BLaER1 treated with 17β-estradiol and CSF1 and Interleukin-3, amounts not matched to agents 10 nM and 100 nM (cell line): ENCODE measurements around the gene CDKAL1.
"Not testable (repeated sequence)": the region's sequence is repeated elsewhere in the genome, so short reads cannot be mapped to it uniquely, and the experiment has no call there.

Experiments used
- H3K27ac ChIP-seq, 11 experiments: shearing (Covaris generic); formaldehyde crosslinking; 2 replicates each; pipeline ENCODE4 v1.8.1; 2022
- H3K27me3 ChIP-seq, 11 experiments: shearing (Covaris generic); formaldehyde crosslinking; 2 replicates each; pipeline ENCODE4 v1.8.1; 2022
- H3K36me3 ChIP-seq, 11 experiments: shearing (Covaris generic); formaldehyde crosslinking; 2 replicates each; pipeline ENCODE4 v1.8.1; 2022
- H3K4me1 ChIP-seq, 10 experiments: shearing (Covaris generic); formaldehyde crosslinking; 2 replicates each; pipeline ENCODE4 v1.8.1; 2022
- H3K4me2 ChIP-seq, 11 experiments: shearing (Covaris generic); formaldehyde crosslinking; 2 replicates each; pipeline ENCODE4 v1.8.1; 2022
- H3K4me3 ChIP-seq, 10 experiments: shearing (Covaris generic); formaldehyde crosslinking; 2 replicates each; pipeline ENCODE4 v1.8.1; 2022
- H3K9ac ChIP-seq, 11 experiments: shearing (Covaris generic); formaldehyde crosslinking; 2 replicates each; pipeline ENCODE4 v1.8.1; 2022
- H3K9me3 ChIP-seq, 11 experiments: shearing (Covaris generic); formaldehyde crosslinking; replicated peaks in 1 of 11; 2 replicates each; pipeline ENCODE4 v1.8.1; 2022
- H4K20me1 ChIP-seq, 11 experiments: shearing (Covaris generic); formaldehyde crosslinking; 2 replicates each; pipeline ENCODE4 v1.8.1; 2022
- Cebpa-rat ChIP-seq, 11 experiments: shearing (Covaris generic); IDR thresholded peaks; 2 replicates each; pipeline ENCODE4 v1.8.1; 2022

Gene CDKAL1

DNA sequence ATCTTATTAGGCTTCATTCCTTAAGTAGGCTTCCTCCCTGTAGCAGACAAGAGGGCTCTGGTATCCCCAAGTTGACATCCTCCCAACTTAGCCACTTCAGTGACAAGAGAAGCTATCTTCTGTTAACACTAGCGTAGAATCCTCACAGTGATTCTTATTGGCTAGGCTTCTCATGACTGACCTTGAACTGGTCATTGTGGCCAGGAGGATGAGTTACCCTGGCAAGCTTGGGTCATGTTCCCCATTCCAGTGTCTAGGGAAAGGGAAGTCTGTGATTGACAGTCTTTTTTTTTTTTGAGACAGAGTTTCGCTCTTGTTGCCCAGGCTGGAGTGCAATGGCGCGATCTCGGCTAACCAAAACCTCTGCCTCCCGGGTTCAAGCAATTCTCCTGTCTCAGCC, 7.1 kb downstream of the CDKAL1 start:
- no peak overlapping the region for H3K4me2 ChIP-seq
- H3K9me3 ChIP-seq = peaks cover 0 to 18% (median 4%) of the 10 kb centered on the region in 11 experiments; a peak in 12 of 22 replicates
- H3K27me3 ChIP-seq = no peaks in the 10 kb centered on the region
- TF ChIP-seq Cebpa-rat (IDR thresholded peaks at IDR 0.05) = no peak
- peaks cover 49 to 100% (median 76%) of the 10 kb centered on the region in 11 experiments for H3K36me3 ChIP-seq
- peaks cover 0 to 10% (median 0%) of the 10 kb centered on the region in 10 experiments; a peak in 4 of 20 replicates for H3K4me1 ChIP-seq
- H3K27ac ChIP-seq = no peak overlapping the region
- peaks cover 0 to 46% (median 5%) of the 10 kb centered on the region in 11 experiments; a peak in 9 of 22 replicates for H4K20me1 ChIP-seq
- no peak overlapping the region for H3K9ac ChIP-seq
- no peak overlapping the region for H3K4me3 ChIP-seq

DNA sequence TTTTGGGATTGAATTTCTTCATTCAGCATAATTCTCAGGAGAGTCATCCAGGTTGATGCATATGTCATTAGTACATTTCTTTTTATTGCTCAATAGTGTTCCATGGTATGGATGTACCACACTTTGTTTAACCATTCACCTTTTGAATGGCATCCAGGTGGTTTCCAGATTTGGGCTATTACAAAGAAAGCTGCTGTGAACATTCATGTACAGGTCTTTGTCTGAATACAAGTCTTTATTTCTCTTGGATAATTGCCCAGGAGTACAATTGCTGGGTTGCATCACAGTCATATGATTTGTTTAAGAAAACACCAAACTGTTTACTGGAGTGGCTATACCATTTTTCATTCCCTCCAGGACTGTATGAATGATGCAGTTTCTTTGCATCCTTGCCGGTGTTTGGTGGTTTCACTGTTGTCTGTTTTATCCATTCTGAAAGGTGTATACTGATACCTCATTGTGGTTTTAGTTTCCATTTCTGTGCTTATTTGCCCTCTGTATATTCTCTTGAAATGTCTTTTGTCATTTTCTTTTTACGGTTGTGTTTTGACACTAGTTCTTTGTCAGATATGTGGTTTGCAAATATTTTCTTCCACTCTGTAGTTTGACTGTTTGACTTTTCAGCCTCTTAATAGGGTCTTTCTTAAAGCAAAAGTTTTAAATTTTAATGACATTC, 8.8 kb downstream of the CDKAL1 start:
- no peak overlapping the region for H3K27ac ChIP-seq
- no peak overlapping the region for H3K9ac ChIP-seq
- peaks cover 0 to 22% (median 6%) of the 10 kb centered on the region in 11 experiments; a peak in 12 of 22 replicates for H3K9me3 ChIP-seq
- no peak for TF ChIP-seq Cebpa-rat (IDR thresholded peaks at IDR 0.05)
- H4K20me1 ChIP-seq = peaks cover 0 to 44% (median 5%) of the 10 kb centered on the region in 11 experiments; a peak in 9 of 22 replicates
- no peaks in the 10 kb centered on the region for H3K27me3 ChIP-seq
- H3K36me3 ChIP-seq = peaks cover 55 to 100% (median 86%) of the 10 kb centered on the region in 11 experiments
- no peak overlapping the region for H3K4me3 ChIP-seq
- H3K4me2 ChIP-seq = no peak overlapping the region
- H3K4me1 ChIP-seq = peaks cover 0 to 10% (median 0%) of the 10 kb centered on the region in 10 experiments; a peak in 3 of 20 replicates

DNA sequence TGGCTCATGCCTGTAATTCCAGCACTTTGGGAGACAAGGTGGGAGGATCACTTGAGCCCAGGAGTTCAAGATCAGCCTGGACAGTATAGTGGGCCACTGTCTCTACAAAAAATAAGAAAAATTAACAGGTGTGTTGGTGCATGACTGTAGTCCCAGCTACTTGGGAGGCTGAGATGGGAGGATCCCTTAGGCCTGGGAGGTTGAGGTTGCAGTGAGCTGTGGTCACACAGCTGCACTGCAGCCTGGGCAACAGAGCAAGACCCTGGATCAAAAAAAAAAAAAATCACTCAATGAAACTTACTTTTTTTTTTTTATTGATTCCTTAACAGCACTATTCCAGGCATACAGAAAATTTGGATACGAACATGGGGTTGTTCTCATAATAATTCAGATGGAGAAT, 14.0 kb downstream of the CDKAL1 start:
- H4K20me1 ChIP-seq = no peaks in the 10 kb centered on the region; a peak in 1 of 22 replicates

DNA sequence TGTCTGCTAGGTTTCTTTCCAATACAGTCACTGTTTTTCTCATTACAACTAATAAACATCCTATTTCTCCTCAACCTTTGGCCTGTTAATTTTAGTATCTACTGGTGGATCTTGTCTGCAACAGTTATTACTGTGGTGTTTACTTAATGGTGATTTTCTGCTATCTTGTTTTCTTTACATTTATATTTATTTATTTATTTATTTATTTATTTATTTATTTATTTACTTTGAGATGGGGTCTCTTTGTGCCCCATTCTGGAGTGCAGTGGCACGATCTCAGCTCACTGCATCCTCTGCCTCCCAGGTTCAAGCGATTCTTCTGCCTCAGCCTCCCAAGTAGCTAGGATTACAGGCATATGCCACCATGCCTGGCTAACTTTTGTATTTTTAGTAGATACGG, 15.1 kb downstream of the CDKAL1 start:
- H3K27me3 ChIP-seq, H3K4me1 ChIP-seq, H3K4me2 ChIP-seq, H3K27ac ChIP-seq, H3K9ac ChIP-seq, H3K4me3 ChIP-seq, H4K20me1 ChIP-seq: not testable (repeated sequence)
- Histone ChIP-seq H3K9me3 (peaks cover 0 to 22% (median 6%) of the 10 kb centered on the region in 11 experiments; a peak in 9 of 22 replicates), H3K36me3 (peaks cover 75 to 100% (median 90%) of the 10 kb centered on the region in 11 experiments)

More for the DNA sequence above, 14.0 kb downstream of the CDKAL1 start:
- Histone ChIP-seq H3K4me2 (no peak overlapping the region), H3K9ac (no peak overlapping the region), H3K4me3 (no peak overlapping the region), H3K27me3 (no peaks in the 10 kb centered on the region), H3K4me1 (peaks cover 0 to 5% (median 0%) of the 10 kb centered on the region in 10 experiments; a peak in 1 of 20 replicates), H3K36me3 (peaks cover 70 to 100% (median 88%) of the 10 kb centered on the region in 11 experiments), H3K27ac (no peak overlapping the region), H3K9me3 (peaks cover 0 to 22% (median 6%) of the 10 kb centered on the region in 11 experiments; a peak in 12 of 22 replicates)
- no peak for TF ChIP-seq Cebpa-rat (IDR thresholded peaks at IDR 0.05)

DNA sequence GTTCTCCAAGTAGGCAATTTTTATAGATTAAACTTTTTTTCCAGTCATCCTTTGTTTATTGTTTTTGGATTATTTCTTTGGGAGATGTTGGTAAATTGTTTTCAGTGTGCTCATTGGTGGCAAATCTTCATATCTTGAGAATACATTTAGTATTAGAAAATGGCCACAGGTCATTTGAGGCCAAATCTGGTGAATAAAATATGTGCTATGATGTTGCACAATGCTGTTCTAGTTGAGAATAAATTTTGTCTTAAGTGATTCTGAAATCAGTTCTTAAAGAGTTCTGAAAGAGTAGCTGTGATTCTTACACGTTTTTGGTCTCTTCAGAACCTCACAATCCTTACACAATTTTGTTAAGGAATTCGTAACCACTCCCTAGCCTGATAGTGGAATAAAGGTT, 20.1 kb downstream of the CDKAL1 start:
- H3K9me3 ChIP-seq = peaks cover 0 to 6% (median 0%) of the 10 kb centered on the region in 11 experiments; a peak in 3 of 22 replicates
- H4K20me1 ChIP-seq = no peaks in the 10 kb centered on the region
- H3K9ac ChIP-seq = no peak overlapping the region
- H3K4me1 ChIP-seq = no peaks in the 10 kb centered on the region
- H3K4me2 ChIP-seq = no peak overlapping the region
- H3K36me3 ChIP-seq = peaks cover 48 to 86% (median 62%) of the 10 kb centered on the region in 11 experiments
- no peaks in the 10 kb centered on the region for H3K27me3 ChIP-seq
- H3K27ac ChIP-seq = no peak overlapping the region
- TF ChIP-seq Cebpa-rat (IDR thresholded peaks at IDR 0.05) = no peak
- no peak overlapping the region for H3K4me3 ChIP-seq

DNA sequence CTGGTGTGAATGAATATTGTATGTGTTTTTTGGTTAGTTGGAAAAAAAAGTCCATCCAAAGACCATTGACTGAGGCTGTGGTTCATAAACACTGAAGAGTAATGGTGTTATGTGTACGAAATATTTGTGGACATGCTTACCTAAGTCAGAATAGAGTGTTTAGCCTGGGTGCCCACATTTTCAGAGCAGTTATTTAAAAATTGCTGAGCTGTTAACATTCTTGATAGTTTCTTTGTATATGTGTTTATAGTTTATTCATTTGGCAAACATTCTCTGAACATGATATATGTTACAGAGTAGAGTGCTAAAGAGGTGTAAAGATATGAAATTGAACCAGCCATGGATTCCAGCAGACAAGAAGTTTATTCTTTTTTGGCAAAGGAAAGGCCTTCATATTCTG, 20.6 kb downstream of the CDKAL1 start:
- no peak overlapping the region for H3K27ac ChIP-seq

DNA sequence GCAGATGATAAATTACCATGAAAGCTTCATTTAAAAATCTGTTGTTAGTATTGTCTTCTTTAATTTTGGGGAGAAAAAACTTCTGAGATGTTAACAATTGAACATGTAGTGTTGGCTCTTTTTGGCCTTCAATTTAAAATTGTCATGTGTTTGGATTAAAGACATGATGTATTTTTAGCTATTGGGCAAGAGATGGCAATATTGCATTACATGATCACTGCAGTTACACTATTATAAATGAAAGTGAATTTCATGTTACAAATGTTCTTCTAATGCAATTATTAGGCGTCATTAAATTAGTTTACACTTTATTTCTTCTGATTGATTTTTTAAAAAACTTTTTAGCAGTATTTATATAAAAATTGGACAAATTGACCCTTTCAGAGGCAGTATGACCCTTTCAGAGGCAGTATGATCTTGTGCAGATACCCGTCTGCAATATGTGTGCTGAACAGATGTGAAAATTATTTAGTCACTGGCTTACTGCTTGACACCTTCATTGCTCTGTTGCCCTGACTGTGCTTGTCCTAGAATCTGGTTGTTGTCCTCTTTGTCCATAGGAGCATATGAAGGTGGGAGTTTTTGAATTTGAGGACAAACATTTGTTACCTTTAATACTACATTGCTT, 25.8 kb downstream of the CDKAL1 start:
- no peak overlapping the region for H3K4me3 ChIP-seq
- peaks cover 4 to 38% (median 14%) of the 10 kb centered on the region in 11 experiments; a peak in 16 of 22 replicates for H3K36me3 ChIP-seq
- H3K9ac ChIP-seq = no peak overlapping the region
- TF ChIP-seq Cebpa-rat (IDR thresholded peaks at IDR 0.05) = no peak
- H3K27me3 ChIP-seq = no peaks in the 10 kb centered on the region
- H4K20me1 ChIP-seq = no peaks in the 10 kb centered on the region
- no peaks in the 10 kb centered on the region for H3K9me3 ChIP-seq
- H3K4me2 ChIP-seq = peak overlapping the region in 3 of 11 experiments; percentile 4 to 37 (median 24); a peak in 2 of 22 replicates
- H3K4me1 ChIP-seq = peaks cover 7 to 37% (median 22%) of the 10 kb centered on the region in 10 experiments; a peak in 19 of 20 replicates
- H3K27ac ChIP-seq = peak overlapping the region in 2 of 11 experiments; percentile 3 to 8; a peak in 1 of 22 replicates

More for the DNA sequence above, 20.6 kb downstream of the CDKAL1 start:
- Histone ChIP-seq H3K27me3 (no peaks in the 10 kb centered on the region), H3K4me2 (no peak overlapping the region), H3K4me3 (no peak overlapping the region), H4K20me1 (no peaks in the 10 kb centered on the region), H3K9me3 (peaks cover 0 to 6% (median 0%) of the 10 kb centered on the region in 11 experiments; a peak in 3 of 22 replicates), H3K9ac (no peak overlapping the region), H3K4me1 (peaks cover 0 to 3% (median under 1%) of the 10 kb centered on the region in 10 experiments; a peak in 6 of 20 replicates), H3K36me3 (peaks cover 43 to 81% (median 57%) of the 10 kb centered on the region in 11 experiments)
- TF ChIP-seq Cebpa-rat (IDR thresholded peaks at IDR 0.05) = no peak

DNA sequence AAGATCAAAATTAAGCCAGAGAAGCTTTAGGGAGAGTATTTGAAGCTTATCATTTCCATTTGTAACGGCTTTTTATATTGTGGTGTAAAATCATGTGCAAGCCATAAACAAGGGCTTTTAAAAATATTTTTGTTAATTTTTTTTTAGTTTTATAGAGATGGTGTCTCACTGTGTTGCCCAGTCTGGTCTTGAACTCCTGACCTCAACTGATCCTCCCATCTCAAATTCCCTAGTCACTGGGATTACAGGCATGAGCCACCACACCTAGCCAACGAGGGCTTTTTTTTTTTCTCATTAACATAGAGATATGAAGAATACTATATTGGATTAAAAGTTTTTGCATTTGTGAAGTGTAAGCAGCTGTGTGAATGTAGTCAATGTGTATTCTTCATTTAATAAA, 29.1 kb downstream of the CDKAL1 start:
- Histone ChIP-seq H3K27ac (no peak overlapping the region), H3K4me1 (peaks cover 19 to 55% (median 35%) of the 10 kb centered on the region in 10 experiments), H3K9ac (no peak overlapping the region), H4K20me1 (no peaks in the 10 kb centered on the region), H3K36me3 (peaks cover 4 to 23% (median 11%) of the 10 kb centered on the region in 11 experiments; a peak in 19 of 22 replicates), H3K4me3 (no peak overlapping the region), H3K9me3 (peaks cover 0 to 14% (median 10%) of the 10 kb centered on the region in 11 experiments; a peak in 19 of 22 replicates), H3K27me3 (no peaks in the 10 kb centered on the region), H3K4me2 (0 out of 22 replicates have a peak overlapping the region, but pooled peaks of 1 of the 11 experiments have one; percentile 51)
- no peak for TF ChIP-seq Cebpa-rat (IDR thresholded peaks at IDR 0.05)

DNA sequence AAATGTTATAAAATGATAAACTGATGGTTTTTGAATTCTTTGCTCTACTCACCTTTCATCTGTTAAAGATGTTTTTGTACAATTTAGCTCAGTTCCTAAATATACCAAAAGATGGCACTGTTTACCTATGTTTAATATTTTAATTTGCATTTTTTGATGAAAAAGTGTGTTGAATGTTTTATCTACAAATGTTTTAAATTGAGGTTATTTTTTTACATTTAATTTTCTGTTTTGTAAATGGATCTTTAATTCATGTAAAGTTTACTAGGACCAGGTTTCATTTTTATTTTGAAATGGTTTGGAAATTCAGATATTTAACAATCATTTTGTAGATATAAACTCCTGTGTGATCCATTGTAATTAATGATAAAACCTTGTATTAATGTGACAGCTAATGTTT, 30.0 kb downstream of the CDKAL1 start:
- H3K4me2 ChIP-seq = peak overlapping the region; percentile 36 to 94 (median 76); a peak in 19 of 22 replicates

More for the DNA sequence above, 30.0 kb downstream of the CDKAL1 start:
- TF ChIP-seq Cebpa-rat (IDR thresholded peaks at IDR 0.05) = no peak
- Histone ChIP-seq H3K36me3 (peaks cover 4 to 26% (median 13%) of the 10 kb centered on the region in 11 experiments; a peak in 18 of 22 replicates), H3K4me3 (peak overlapping the region in 8 of 10 experiments; percentile 37 to 63 (median 48); a peak in 10 of 20 replicates), H3K9ac (peak overlapping the region in 10 of 11 experiments; percentile 53 to 76 (median 63); a peak in 13 of 22 replicates), H3K4me1 (peaks cover 19 to 55% (median 35%) of the 10 kb centered on the region in 10 experiments), H3K27ac (peak overlapping the region in 9 of 11 experiments; percentile 61 to 84 (median 75); a peak in 18 of 22 replicates), H3K27me3 (no peaks in the 10 kb centered on the region), H3K9me3 (peaks cover 0 to 18% (median 14%) of the 10 kb centered on the region in 11 experiments; a peak in 19 of 22 replicates), H4K20me1 (no peaks in the 10 kb centered on the region)
